ENCODE results near the gene MAP3K9. TPM values are rescaled to one million over a fixed set of nuclear protein-coding genes. Genes with fewer than 3 reads are reported as not detected.

The MAP3K9 gene
- total RNA-seq, 1 donor, result 0.27 TPM

- no peak for DNase-seq (ENCODE audit: low read depth in 2 of 3, low spot score in 2 of 3)
Observed at GRCh38 chr14:70702161-70702560, 107.2 kb downstream of the MAP3K9 start.

DNA sequence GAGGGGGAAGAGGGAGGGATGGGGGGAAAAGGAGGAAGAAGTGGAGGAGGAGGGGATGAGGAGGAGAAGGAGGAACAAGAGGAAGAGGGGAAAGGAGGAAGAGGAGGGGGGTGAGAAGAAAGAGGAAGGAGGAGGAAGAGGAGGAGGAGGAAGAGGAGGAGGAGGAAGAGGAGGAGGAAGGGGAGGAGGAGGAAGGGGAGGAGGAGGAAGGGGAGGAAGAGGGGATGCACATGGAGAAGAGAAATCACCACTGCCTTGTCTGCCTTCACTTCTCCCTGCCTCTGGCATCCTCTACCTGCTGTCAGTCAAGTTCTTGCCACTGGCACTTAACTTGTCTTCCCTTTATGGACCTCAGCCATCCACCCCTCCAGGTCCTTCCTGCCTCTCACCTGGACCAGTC is 107.7 kb downstream of the MAP3K9 start:
- no peak for DNase-seq (ENCODE audit: low read depth in 2 of 3, low spot score in 2 of 3)

DNA sequence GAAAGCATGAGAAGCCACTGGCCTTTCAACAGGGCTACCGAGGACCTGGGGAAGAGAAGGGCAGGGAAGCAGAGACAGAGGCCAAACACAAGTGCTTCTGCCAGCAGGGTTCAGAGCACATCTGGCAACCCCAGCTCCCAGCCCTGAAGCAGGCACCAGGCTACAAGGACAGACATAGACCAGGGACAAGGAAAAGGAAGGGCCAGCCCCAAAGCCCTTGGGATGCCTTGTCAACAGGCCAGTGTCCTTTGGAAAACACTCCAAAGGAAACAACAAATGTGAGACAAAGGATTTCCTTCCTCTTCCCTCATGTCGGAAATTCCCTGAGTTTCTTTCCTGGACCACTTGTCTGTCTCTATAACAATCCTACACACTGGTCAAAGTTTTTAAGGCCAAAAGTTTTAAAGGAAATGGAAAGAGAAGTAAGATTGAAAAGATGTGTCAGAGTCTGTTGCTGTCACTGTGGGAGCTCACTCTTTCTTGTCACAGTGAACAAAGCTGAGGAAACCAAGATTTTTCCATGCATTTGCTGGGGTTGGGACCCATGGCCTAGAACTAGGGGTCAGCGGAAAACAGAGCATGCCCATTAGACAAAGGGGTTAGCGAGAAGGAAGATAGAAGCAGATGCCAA is 108.2 kb downstream of the MAP3K9 start:
- no peak for DNase-seq (ENCODE audit: low read depth in 2 of 3, low spot score in 2 of 3)

DNA sequence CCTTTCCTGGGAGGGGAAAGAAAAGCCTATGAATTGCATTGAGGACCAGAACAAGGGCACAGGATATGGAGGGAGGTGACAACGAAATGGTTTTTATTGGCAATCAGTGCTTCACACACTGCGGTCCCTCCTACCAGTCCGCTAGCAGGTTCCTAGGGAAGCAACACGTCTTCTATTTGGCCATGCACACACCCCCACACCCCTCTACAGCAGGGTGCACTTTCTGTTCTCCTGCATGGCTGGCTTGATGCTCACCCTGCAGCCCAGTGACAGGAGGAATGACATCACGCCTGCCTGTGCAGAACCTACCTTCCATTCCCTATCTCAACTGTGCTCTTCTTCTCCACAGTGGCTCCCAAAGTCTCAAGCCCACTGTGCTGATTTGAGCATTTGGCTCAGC is 109.7 kb downstream of the MAP3K9 start:
- DNase-seq (ENCODE audit: low read depth in 2 of 3, low spot score in 2 of 3), result no peak

GRCh38 chr14:70698288-70698687 is 111.0 kb downstream of the MAP3K9 start:
- peak in 2 of 3 donors; percentile 42 to 66 for DNase-seq (ENCODE audit: low read depth in 2 of 3, low spot score in 2 of 3)

DNA sequence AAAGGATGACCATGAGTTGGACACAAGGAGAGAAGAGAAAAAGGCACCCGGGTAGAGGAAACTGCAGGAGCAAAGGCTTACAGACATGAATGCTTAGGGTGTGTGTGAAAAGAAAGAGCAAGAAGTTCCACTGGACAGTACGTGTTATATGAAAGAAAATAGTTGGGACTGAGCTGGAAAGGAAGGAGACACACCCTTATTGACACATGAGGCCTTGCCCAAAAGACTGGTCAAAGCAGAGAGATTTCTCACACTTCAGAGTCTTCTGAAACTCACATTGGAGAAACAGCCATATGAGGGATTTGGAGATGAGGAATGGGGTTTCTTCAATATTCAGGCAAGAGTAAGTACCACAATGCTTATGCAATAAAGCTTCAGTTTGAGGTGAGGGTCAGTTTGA is 111.6 kb downstream of the MAP3K9 start:
- DNase-seq (ENCODE audit: low read depth in 2 of 3, low spot score in 2 of 3), result no peak

DNA sequence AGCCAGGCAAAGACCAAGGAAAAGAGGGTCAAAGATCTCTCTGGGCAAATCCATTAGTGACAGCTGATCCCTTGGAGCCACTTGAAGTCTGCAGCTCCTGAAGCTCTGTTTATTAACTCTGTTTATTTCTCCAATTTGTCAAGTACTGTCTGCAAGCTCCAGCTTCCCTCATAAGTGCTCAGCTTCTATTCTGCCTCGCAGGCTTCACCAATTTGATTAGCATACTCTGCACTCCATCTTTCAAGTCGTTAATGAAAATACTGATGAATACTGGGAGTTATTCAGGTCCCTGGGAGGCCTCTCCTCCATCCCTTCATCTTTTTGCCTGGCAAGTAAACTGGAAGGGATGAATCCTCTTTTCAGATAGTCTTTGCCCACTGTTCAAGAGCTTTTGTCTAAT is 113.3 kb downstream of the MAP3K9 start:
- no peak for DNase-seq (ENCODE audit: low read depth in 2 of 3, low spot score in 2 of 3)

GRCh38 chr14:70692210-70692609 is 117.1 kb downstream of the MAP3K9 start:
- DNase-seq (ENCODE audit: low read depth in 2 of 3, low spot score in 2 of 3), result no peak

DNA sequence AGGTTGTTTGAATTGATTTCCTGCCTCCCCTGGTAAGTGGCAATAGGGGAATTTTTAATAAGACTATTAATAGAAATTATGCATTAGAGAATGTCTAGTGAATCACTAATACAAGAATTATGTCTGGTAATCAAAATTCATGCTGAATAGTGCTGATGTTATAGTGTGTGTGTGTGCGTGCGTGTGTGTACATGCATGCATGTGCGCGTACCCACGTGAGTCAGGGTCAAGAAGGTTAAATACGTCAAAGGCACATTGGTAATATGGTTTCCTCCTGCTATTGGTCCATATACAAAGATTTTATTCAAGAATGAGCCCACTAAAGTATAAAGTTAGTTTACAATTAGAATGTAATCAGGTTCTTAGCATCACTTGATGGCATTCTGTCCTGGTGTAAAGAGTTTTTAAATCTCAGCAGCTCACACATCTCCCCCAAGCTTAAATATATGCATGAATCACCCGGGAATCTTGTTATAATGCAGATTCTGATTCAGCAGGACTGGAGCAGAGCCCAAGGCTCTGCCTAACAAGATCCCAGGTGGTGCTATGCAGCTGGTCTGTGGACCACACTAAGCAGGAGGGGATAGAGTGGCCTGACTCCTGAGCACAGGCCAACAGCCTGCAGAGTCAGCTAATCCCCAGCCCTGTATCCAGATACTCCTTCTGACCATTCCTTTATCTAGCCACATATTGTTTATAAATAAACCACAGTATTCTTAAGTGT is 123.7 kb downstream of the MAP3K9 start:
- DNase-seq (ENCODE audit: low read depth in 2 of 3, low spot score in 2 of 3), result no peak

DNA sequence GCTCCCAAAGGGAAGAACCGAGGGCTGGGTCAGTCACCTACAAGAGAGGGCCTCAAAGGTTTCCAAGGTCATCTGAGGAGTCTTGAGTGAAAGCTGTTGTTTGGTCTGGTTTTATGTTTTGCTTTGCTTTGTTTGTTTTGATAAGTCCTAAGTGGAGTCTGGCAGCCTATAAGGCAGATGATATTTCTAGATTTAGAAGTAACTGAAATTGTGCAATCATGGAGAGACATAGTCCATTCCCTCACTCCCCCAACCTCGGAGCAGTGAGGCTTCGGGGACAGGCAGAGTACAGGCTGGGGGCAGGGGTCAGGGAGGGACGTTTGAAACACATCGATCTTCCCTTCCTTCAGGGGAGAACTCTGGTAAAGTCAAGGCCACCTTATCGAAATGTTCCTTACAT is 125.3 kb downstream of the MAP3K9 start:
- DNase-seq (ENCODE audit: low read depth in 2 of 3, low spot score in 2 of 3), result no peak

GRCh38 chr14:70680748-70681147 is 128.6 kb downstream of the MAP3K9 start:
- DNase-seq (ENCODE audit: low read depth in 2 of 3, low spot score in 2 of 3), result no peak

- DNase-seq (ENCODE audit: low read depth in 2 of 3, low spot score in 2 of 3), result no peak
Observed at GRCh38 chr14:70677341-70677740, 132.0 kb downstream of the MAP3K9 start.

Other genes starting within 250 kb of the MAP3K9 start
- 19.1 TPM for gene MED6, start 208.9 kb downstream of the MAP3K9 start, total RNA-seq
- 5.1 TPM for gene TTC9, start 167.6 kb downstream of the MAP3K9 start, total RNA-seq
- gene PCNX1, start 97.9 kb upstream of the MAP3K9 start, total RNA-seq, result 55.2 TPM